RCC 7860 (cell line): ENCODE data around the gene TOP3A.
A peak's percentile ranks its signal among the peaks of the same experiment; 100 is the strongest.

Source experiments
- DNase-seq: peaks from one replicate; pipeline ENCODE4 v3.0.0-alpha.2; 2015; ENCODE audit warnings: low spot score
- FAIRE-seq: peaks from 2 replicates; lab custom pipeline; 2012; peaks lifted over from hg19 to GRCh38; lab: Jason Lieb, UNC

TOP3A gene

DNA sequence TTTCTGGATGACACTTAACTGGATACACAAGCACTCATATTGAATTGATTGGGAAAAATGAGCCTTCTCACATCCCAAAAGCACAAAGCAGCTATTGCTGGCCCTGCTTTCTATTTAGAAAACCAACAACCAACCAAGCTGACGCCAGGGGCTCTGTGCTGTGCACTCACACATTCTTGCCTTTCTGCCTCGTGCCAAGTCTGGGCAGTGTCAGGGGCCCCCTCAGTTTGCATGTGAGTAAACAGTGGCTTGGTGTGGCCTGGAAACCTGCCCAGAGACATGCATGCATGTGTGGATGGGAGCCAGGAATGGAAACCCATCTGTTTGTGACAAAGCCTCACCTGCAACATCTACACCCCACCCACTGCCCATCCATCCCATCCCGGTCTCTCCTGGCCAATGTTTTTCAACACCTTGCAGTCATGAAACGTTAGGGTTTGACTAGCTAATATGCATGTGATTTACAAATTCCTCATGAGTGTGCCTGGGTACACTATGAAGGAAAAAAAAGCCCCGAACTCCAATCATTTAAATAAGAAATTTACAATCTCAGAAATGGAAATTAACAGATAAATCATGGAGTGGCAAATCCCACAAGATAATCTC lies 33.9 kb downstream of the TOP3A start:
- FAIRE-seq (no peak), DNase-seq (no peak)

DNA sequence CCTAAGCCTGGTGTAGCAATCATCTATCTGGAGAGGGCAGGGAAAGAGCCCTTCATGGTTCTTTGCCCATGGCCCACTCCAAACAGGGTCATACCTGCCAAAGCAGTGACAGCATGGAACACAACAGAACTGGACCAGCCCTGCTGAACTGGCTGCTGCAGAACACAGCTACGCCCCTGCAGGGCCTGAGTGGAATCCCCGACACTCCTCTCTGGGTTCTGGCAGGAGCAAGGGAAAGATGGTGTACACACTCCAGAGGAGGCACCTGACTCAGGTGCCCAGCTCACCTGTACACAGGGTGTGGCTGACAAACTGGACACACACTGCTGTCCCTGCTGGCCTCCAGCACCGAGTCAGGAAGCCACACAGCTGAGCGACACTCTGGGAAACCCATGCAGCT lies 34.5 kb downstream of the TOP3A start:
- FAIRE-seq (no peak), DNase-seq (no peak)

DNA sequence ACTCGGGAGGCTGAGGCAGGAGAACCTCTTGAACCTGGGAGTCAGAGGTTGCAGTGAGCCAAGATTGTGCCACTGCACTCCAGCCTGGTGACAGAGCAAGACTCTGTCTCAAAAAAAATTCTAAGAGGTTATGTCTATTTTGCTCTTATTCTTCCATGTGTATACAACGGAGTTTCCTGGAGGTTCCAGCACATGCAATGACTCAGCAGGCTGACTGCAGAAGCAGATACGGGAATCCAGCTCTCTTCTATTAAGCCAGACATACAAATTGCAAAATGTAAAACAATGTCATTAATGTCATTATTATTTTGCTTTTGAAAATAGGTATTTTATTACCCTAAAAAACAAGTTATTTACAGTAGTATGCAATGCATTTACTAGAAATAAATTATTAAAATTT lies 35.9 kb downstream of the TOP3A start:
- DNase-seq = no peak
- FAIRE-seq = no peak

DNA sequence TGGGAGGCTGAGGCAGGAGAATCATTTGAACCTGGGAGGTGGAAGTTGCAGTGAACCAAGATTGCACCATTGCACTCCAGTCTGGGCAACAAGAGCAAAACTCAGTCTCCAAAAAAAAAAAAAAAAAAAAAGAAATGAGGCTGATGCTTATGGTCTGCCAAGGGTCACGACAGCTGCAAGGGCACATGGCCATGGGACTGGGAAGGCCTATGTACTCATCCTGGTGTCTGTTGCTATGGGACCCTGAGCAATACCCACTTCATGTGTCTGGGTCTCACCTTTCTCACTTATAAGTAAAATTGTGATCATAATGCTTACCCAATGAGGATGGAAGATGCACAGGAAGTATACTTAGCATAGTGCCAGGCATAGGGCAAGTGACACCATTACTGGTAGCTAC lies 37.7 kb downstream of the TOP3A start:
- no peak for DNase-seq
- FAIRE-seq = no peak

DNA sequence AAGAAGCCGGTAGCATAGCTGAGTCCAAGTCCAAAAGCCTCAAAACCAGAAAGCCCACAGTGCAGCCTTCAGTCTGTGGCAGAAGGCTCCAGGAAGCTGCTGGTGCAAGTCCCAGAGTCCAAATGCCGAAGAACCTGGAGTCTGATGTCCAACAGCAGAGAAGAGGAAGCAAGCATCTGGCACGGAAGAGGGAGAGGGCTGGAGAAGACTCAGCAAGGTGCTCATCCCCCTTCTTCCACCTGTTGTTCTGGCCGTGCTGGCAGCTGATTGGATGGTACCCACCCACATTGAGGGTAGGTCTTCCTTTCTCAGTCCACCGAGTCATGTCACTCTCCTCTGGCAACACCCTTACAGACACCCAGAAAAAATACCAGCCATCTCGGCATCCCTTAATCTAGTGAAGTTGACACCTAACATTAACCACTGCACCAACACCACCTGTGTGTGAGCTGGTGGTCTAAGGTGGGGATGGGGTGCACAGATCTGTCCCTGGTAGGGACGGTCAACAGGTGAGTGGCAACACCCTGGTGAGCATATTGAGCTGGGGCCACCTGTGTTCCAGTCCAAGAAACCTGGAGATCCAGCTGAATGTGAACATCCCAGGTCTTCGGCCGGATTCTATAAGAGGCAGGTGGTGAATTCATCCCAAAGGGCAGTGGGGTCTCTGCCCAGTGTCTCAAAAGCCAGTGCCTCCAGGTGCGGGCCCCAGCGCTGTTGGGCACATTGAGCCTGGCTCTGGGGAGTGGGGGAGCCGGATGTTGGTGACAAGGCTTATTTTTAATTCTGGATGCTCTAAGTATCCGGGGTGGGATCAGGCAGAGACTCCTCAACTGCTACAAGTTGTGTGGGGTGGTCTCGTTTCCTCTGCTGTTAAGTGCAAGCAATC lies 44.5 kb downstream of the TOP3A start:
- FAIRE-seq (no peak), DNase-seq (no peak)

DNA sequence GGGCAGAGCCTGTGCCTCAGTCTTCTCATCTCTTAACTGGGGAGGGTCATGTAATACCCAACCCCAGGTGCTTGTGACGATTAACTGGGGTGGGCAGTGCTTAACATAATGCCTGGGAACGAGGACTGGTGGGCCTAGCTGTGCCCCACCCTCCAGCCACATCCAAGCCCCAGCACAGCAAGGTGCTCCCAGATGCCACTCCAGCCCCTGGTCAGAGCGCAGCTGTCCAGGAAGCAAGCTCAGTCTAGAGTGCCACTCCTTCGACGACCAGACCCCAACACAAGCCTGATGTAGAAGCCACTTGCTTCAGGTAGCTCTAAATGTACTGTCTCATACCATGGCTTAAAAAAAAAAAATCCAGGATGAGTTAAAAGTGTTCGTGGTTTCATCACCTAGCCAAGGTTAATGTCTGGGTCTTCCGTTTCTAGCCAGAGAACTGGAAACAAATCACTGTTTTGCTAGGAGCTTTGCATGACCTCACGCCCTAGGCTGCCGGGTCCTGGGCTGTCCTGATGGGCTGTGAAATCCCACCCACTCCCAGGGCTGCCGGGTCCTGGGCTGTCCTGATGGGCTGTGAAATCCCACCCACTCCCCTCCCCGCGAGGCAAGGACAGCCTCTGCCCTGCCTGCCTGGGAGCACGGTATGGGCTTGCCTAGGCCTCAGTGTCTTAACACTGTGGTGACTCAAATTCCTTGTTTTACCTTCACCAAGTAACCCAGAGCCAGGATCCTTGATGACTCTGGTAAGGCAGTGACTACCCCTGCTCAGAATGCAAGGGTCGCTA lies 46.7 kb downstream of the TOP3A start:
- peak; percentile 18 for DNase-seq
- FAIRE-seq = no peak

DNA sequence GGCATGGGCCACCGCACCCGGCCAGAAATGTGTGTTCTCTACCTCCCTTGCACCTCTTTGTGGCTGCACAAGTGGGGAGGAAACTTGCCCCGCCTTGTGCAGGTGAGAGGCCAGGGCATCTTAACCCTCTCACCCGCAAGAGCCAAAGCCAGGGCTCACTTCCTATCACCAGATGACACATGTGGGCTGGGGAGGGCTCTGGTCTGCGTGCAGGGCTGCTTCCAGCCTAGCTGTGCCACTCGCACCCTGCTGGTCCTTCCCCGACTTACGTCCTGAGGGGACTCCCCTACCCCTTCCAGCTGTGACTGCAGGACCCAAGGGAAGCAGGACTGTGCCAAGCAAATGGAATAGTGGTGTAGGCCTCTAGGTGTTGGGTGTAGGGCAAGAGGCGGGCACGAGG lies 47.4 kb downstream of the TOP3A start:
- no peak for DNase-seq
- FAIRE-seq = no peak

DNA sequence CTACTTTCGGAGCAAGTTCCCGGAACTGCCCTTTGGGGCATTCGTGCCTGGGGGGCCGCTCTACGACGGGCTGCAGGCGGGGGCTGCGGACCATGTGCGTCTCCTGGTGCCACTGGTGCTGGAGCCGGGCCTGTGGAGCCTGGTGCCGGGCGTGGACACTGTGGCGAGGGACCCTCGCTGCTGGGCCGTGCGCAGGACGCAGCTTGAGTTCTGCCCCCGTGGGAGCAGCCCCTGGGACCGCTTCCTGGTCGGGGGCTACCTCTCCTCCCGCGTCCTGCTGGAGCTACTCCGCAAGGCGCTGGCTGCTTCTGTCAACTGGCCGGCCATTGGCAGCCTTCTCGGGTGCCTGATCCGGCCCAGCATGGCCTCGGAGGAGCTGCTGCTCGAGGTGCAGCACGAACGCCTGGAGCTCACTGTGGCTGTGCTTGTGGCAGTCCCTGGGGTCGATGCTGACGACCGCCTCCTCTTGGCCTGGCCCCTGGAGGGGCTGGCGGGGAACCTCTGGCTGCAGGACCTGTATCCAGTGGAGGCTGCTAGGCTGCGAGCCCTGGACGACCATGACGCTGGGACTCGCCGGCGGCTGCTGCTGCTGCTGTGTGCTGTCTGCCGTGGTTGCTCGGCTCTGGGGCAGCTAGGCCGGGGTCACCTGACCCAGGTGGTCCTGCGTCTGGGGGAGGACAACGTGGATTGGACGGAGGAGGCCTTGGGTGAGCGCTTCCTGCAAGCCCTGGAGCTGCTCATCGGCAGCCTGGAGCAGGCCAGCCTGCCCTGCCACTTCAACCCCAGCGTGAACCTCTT lies 50.7 kb downstream of the TOP3A start:
- no peak for DNase-seq
- no peak for FAIRE-seq

DNA sequence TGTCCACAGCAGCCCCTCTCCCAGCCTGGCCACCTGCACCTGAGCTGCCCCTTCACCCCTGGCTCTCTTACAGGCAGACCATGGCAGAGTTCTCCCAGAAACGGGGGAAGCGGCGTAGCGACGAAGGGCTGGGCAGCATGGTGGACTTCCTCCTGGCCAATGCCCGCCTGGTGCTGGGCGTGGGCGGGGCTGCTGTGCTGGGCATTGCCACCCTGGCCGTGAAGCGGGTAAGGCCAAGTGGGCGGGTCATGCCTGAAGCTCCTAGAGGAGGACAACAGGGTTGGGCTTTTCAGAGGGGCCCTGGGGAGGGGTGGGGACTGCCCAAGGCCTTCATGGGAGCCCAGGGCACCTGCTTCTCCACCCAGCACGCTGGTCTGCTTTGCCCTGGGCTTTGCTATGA lies 52.2 kb downstream of the TOP3A start:
- DNase-seq = no peak
- FAIRE-seq = no peak

DNA sequence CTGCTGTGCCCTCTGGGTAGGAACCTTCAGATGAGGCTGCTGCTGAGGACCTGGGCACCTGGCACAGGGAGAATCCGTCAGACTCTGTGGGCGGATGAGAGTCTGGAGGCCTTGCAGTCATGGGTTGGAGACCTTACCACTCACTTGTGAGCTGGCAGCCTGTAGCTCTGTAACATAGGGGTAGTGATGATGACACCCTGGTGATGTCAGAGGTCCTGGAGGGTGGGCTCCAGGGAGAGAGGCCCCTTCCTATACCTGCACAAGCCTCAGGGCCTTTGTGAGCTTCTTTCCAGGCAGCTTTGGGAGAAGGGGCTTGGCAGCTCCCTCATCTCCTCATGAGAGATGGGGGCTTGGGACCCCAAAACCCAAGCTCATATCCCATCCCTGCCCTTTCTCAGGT lies 52.7 kb downstream of the TOP3A start:
- no peak for DNase-seq

DNA sequence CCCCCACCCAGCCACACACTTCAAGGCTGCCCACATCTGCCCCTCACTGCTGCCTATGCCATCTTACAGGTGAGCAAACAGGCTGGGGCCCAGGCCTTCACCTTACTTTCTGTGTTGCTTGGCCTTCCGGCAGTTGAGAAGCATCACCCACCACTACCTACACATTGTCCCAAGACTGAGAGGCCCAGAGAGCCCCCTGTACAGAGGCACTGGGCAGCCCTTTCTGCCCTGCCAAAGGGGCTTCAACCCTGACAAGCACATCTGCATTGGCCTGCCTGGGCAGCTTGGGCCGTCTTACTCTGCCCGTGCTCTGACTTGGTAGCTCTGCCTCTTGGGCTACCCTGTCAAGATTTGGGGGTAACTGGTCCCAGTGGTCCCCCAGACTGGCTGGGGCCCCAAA lies 53.1 kb downstream of the TOP3A start:
- FAIRE-seq = no peak

More for the DNA sequence above, 52.7 kb downstream of the TOP3A start:
- FAIRE-seq = no peak

DNA sequence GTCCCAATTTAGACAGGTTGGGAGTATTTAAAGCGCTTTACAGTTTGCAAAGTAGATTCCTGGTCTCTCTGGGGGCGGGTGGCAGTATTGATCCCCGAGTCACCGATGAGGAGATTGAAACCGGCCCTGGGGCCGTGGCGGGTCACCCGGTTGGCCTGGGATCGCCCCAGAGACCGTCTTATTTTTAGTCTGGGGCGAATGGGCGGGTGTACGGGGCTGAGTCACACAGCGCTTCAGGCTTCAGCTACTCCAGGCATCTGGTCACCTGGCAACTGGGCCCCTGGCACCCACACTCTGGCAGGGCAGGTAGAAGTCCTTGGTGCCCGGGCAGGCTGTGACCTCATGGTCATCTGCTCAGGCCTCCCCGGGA lies 53.7 kb downstream of the TOP3A start:
- FAIRE-seq (peak; percentile 35), DNase-seq (peak; percentile 81)

More for the DNA sequence above, 53.1 kb downstream of the TOP3A start:
- DNase-seq = no peak

DNA sequence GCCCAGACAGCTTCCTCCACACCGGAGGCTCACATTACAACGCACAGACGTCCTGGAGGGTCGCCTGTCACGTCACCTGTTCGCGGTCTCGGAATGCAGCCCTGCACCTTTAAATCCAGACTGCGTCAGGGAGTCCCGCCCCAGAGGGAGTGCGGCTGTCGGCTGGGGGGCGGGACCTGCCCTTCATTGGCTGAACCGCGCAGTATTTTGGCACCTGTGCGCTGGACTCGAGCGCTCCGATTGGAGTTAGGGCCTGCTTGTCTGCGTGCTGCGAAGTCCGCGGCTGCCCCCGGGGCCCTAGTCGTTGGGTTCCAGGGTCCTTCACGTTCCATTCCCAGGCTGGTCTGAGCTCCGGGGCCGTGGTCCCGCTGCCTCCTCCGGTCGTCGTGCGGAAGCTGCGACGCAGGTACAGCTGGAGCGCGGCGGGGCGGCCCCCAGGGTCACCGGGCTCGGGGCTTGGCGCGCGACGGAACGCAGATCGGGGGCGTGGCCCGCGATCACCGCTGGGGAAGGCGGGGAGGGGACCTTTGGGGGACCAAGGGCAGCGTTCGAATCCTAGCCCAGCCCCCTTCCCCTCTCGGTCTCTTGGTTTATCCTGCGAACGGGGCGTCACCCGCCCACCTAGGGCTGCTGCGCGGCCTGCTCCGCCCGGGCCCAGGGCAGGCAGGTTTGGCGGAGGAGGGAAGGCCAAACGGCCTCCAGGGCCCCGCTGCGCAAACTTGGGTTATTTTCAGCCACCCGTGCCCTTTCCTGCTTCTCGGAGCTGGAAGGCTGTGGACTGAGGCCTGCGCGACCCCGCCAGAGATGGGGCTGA lies 54.3 kb downstream of the TOP3A start, which contains the start of gene MIEF2:
TSS of gene MIEF2 (plus strand) at position 331 of the 814 bp plus-strand sequence. CDS start 2,059 bp downstream, outside the sequence.
- FAIRE-seq (peak; percentile 73), DNase-seq (peak; percentile 79)

DNA sequence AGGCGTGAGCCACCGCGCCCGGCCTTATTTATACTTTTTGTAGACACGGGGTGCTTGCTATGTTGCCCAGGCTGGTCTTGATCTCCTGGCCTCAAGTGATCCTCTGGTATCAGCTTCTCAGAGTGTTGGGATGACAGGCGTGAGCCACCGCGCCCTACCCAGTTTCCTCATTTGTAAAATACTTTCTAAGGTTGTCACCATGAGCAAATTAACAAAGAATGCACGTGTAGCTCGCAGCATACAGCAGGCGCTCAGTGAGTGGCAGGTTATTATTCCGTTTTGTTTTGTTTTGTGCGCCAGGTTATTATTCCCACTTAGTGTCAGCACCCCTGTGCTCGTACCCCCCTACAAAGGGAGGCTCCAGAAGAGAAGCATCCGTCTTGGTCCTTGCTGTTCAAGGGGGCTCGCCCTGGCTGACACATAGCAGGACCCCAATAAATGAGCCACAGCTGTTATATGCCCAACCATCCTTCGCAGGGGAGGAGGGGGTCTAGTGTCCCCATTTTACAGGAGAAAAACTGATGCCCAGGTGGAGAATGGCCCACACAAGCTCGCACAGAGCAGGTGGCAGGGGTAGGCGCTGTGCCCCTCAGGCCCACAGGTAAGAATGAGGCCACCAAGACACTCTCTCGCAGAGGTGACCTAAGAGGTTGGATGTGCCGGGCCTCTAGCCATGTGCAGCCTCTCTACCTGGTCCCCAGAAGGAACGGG lies 55.0 kb downstream of the TOP3A start:
- DNase-seq (peak; percentile 39), FAIRE-seq (no peak)

DNA sequence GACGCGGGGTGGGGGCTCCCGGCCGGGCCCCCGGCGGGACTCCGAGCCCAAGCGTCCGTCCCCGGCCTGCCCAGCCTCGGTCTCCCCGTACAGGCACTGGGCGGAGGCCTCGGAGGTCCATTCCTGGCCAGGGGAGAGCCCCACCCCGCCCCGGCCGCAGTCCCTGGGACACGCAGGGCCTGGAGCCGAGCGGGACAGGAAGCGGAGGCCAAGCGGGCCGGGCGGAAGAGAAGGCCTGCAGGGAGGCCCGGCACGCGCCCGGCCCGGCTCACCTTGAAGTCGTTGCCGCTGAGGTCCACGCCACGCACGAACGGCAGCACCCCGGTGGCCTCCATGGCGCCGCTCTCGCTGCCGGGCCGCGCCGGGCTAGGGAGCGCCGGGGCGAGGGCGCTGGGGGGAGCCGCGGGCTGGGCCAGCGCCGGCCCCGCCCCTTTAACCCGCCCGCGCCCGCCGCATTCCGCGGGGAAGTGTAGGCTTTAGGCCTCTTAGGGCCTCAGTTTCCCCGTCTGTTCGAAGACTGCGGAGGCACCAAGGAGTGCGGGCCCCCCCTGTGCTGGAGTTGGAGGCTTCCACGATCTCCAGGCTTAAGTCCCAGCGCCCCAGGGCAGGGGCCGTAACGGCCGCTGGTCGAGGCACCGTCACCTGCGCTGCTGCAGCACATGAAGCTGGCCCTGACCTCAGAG lies 56.3 kb downstream of the TOP3A start, which contains the start of gene FLII:
TSS of gene FLII (minus strand) at position 383 of the 683 bp plus-strand sequence. CDS start at position 335, 48 bp downstream.
- DNase-seq (peak; percentile 10), FAIRE-seq (no peak)

DNA sequence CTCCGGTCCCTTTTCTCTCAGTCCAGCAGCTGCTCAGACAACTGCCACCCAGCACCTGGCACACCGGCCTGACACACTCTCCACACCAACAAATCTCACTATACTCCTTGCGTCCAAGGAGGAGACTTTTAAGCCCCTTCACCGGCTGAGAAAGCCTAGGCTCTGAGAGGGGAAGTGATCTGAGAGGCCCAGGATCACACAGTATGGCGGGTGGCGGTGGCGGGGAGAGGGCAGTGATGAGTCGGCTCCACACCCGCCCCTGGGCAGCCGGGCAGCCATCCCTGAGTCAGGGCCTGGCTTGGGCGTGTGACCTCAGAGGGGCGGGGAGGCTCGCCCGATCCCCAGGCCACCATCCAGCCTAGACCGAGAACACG lies 56.8 kb downstream of the TOP3A start:
- no peak for FAIRE-seq
- peak; percentile 67 for DNase-seq

DNA sequence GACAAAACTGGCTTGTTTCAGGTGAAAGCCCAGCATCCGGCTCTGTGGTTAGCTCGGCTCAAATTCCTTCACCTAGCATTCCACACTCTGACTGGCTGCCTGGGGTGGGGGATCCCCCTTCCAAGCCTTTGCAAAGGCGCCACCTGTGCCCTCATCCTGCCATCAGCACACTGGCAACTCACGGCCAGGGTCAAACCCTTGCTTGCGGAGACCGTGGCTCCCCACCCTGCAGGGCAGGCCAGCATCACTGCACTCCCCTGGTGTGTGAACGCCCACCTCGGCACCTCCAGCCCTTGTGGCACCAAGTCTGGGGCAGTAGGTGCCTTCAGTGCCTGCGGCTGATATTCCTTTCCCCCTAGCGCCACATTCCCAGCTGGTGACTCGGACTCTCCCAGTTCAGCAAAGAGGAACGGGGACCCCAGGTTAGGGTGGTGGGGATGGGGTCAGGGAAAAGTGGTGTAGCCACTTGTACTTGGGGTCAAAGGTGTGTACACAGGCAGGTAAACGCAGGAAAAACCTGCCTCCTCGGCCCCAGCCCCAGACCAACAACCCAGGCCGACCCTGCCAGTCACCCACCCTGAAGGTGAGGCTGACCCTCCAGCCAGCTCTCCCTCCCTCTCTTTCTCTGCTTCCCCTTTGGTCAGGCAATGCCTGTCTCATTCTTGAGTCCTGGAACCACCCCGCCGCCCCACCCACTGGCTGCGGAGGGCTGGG lies 57.4 kb downstream of the TOP3A start:
- peak; percentile 38 for DNase-seq
- FAIRE-seq = no peak

DNA sequence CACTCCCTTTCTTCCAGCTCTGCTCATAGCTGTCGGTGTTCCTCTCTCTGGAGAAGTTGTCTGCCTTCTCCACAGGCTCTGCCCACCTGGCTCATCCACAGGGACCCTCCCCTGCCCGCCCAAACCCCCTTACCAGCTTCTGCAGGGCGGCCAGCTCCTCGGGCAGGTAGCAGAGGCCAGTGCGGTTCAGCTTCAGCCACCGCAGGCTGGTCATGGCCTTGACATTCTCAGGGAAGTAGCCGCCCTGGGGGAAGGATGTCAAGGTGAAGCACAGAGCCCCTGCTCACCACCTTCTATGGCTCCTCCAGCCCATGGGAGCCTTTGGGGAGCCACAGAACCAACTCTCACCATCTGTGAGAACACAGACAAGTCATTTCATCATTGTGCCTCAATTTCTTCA lies 58.0 kb downstream of the TOP3A start:
- FAIRE-seq (no peak), DNase-seq (no peak)
